CD8-positive, alpha-beta memory T cell (primary cell): ENCODE results near the gene QPCT. TPM values are rescaled to one million over a fixed set of nuclear protein-coding genes. Genes with fewer than 3 reads are reported as not detected.
A peak's percentile ranks its signal among the peaks of the same experiment; 100 is the strongest.

Experiments
- CTCF ChIA-PET: fragments of 350-600 bp; sonication (Branson Sonifier 250); formaldehyde crosslinking; loops from one replicate; lab custom pipeline; 2021; ENCODE audit warnings: antibody characterized with exemption; lab: Charles Lee
- POLR2A ChIA-PET: fragments of 350-600 bp; sonication (Branson Sonifier 250); formaldehyde crosslinking; loops from one replicate; lab custom pipeline; 2021; ENCODE audit warnings: antibody characterized with exemption; lab: Charles Lee
- DNase-seq, 5 donors: peaks; one replicate each; pipeline versions ENCODE4 v3.0.0 to v3.0.0-alpha.2; 2020 to 2022; ENCODE audit warnings: mixed read lengths in 1 of 5
- H3K27ac ChIP-seq: one replicate; pipeline ENCODE4 v1.7.0; 2013; ENCODE audit warnings: low read depth, mild to moderate bottlenecking, low read length, moderate library complexity
- H3K27me3 ChIP-seq: 2 replicates; pipeline ENCODE4 v1.7.0; 2013; ENCODE audit warnings: low read length, mild to moderate bottlenecking; ENCODE audit not compliant: insufficient read depth, poor library complexity, severe bottlenecking
- H3K36me3 ChIP-seq: 2 replicates; pipeline ENCODE4 v1.7.0; 2013; ENCODE audit warnings: mild to moderate bottlenecking, low read length, moderate library complexity; ENCODE audit not compliant: insufficient read depth
- H3K4me1 ChIP-seq: 2 replicates; pipeline ENCODE4 v1.7.0; 2013; ENCODE audit warnings: mild to moderate bottlenecking, low read length, moderate library complexity; ENCODE audit not compliant: insufficient read depth
- H3K4me3 ChIP-seq: 2 replicates; pipeline ENCODE4 v1.7.0; 2013; ENCODE audit warnings: mild to moderate bottlenecking, low read length
- H3K9me3 ChIP-seq: 2 replicates; pipeline ENCODE4 v1.7.0; 2013; ENCODE audit warnings: mild to moderate bottlenecking, low read length
- H3K27ac Mint-ChIP-seq, 8 donors: one replicate each; pipeline ENCODE4 v1.8.0; 2020 to 2021; ENCODE audit warnings: mixed read lengths in 8 of 8, mild to moderate bottlenecking in 6 of 8, inconsistent platforms in 3 of 8, moderate library complexity in 3 of 8
- H3K27me3 Mint-ChIP-seq, 2 donors: one replicate each; pipeline ENCODE4 v1.8.0; 2020 to 2021; ENCODE audit warnings: mixed read lengths in 2 of 2, mild to moderate bottlenecking in 1 of 2, moderate library complexity in 1 of 2
- H3K36me3 Mint-ChIP-seq, 3 donors: one replicate each; pipeline ENCODE4 v1.8.0; 2020 to 2021; ENCODE audit warnings: mixed read lengths in 3 of 3, inconsistent platforms in 1 of 3, mild to moderate bottlenecking in 1 of 3
- H3K4me1 Mint-ChIP-seq, 3 donors: one replicate each; pipeline ENCODE4 v1.8.0; 2020 to 2021; ENCODE audit warnings: mixed read lengths in 3 of 3, inconsistent platforms in 1 of 3, mild to moderate bottlenecking in 1 of 3
- H3K4me3 Mint-ChIP-seq, 7 donors: one replicate each; pipeline ENCODE4 v1.8.0; 2020 to 2021; ENCODE audit warnings: mixed read lengths in 7 of 7, mild to moderate bottlenecking in 6 of 7, moderate library complexity in 4 of 7, inconsistent platforms in 2 of 7
- H3K9me3 Mint-ChIP-seq, 5 donors: one replicate each; pipeline ENCODE4 v1.8.0; 2020 to 2022; ENCODE audit warnings: mixed read lengths in 5 of 5, mild to moderate bottlenecking in 3 of 5, moderate library complexity in 2 of 5, inconsistent platforms in 1 of 5
- polyA plus RNA-seq: library from polyadenylated mRNA; unstranded; fragments of 300-500 nt; fragmentation: Illumina TruSeq; gene quantifications from one replicate; pipeline ENCODE4 v1.2.3, GENCODE V29; 2021
- total RNA-seq, 2 experiments: library from RNA; stranded (reverse); gene quantifications; one replicate each; pipeline ENCODE4 v1.2.3, GENCODE V29; 2021

The QPCT gene
- total and polyA plus RNA-seq, 3 experiments from 2014 or later, result 0.26 to 4.2 (median 3.9) TPM

DNA sequence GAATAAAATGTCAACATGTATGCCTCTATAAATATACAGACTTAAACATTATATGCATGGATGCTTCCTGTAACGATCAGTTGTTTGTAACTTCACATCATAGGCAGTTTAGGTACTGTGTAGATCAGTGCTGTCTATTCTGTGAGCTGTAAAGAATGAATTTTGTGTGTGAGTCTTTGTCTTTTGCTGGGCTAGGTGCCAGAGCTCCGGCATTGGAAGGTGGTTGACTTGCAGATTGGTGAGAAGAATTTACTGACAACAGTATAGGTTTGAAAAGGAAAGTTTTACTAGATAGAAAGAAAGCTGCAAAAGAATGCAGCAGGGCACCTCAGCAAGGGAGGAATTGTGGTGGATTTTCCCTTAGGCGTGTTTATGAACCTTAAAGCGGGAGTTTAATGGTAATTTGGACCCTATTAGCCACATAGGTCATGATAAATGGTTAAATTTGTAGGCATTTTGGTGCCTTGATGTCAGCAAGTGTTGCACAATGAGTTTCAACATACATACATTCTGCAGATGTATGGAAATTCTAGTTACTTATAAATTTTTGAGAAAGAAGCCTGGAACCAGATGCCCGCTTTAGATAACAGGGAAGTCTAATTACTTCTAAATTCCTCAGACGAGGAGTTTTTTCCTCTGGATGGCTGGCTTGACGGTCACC, 6.7 kb upstream of the QPCT start:
- Mint-ChIP-seq H3K27ac (no peak overlapping the region), H3K4me3 (no peak overlapping the region), H3K27me3 (peaks cover 2 to 6% of the 10 kb centered on the region in 2 donors), H3K36me3 (no peaks in the 10 kb centered on the region), H3K9me3 (no peaks in the 10 kb centered on the region), H3K4me1 (no peaks in the 10 kb centered on the region)
- ChIA-PET POLR2A (no interaction called here), CTCF (no interaction called here)
- Histone ChIP-seq H3K4me1 (no peaks in the 10 kb centered on the region), H3K36me3 (no peaks in the 10 kb centered on the region), H3K27me3 (no peaks in the 10 kb centered on the region), H3K9me3 (no peaks in the 10 kb centered on the region), H3K4me3 (no peak overlapping the region), H3K27ac (no peak overlapping the region)
- DNase-seq, result no peak

DNA sequence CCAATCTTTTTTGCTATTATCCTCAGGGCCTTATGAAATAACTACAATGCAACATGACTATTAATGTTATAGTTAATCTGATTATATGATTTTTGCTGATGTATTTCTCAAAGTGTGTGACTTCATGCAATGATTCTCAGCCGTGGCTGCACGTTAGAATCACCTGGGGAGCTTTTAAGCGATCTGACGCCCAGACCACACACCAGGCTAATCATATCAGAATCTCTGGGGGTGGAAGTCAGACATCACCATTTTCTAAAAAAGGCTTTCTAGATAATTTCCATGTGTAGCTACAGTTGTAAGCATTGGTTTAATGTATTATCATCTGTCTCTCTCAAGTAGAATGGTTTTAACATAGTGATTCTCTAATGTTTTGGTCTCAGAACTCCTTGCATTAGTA, 5.5 kb upstream of the QPCT start:
- Histone ChIP-seq H3K27ac (no peak overlapping the region), H3K4me3 (no peak overlapping the region), H3K27me3 (no peaks in the 10 kb centered on the region), H3K9me3 (no peaks in the 10 kb centered on the region), H3K4me1 (no peaks in the 10 kb centered on the region), H3K36me3 (no peaks in the 10 kb centered on the region)
- Mint-ChIP-seq H3K4me1 (peaks cover 1 to 6% (median 4%) of the 10 kb centered on the region in 3 donors), H3K4me3 (no peak overlapping the region), H3K9me3 (no peaks in the 10 kb centered on the region), H3K27me3 (peaks cover under 1 to 2% of the 10 kb centered on the region in 2 donors), H3K27ac (no peak overlapping the region), H3K36me3 (no peaks in the 10 kb centered on the region)
- no peak for DNase-seq
- ChIA-PET CTCF (no interaction called here), POLR2A (no interaction called here)

- H3K27me3 Mint-ChIP-seq, result no peaks in the 10 kb centered on the region
- no peaks in the 10 kb centered on the region for H3K36me3 ChIP-seq
- no peak overlapping the region for H3K27ac ChIP-seq
- peaks cover 7% of the 10 kb centered on the region for H3K4me1 ChIP-seq
- H3K27ac Mint-ChIP-seq, result peak overlapping the region in 1 of 8 donors; percentile 81
- ChIA-PET CTCF (interaction anchor here (0.8 kb wide), 1 partner anchor 11 kb away, joined by 3 read pairs; no protein-coding TSS in a partner anchor), POLR2A (no interaction called here)
- no peaks in the 10 kb centered on the region for H3K9me3 ChIP-seq
- peaks cover 7 to 19% (median 9%) of the 10 kb centered on the region in 3 donors for H3K4me1 Mint-ChIP-seq
- H3K4me3 ChIP-seq, result no peak overlapping the region
- H3K9me3 Mint-ChIP-seq, result no peaks in the 10 kb centered on the region
- no peaks in the 10 kb centered on the region for H3K27me3 ChIP-seq
- DNase-seq, result no peak
- no peak overlapping the region for H3K4me3 Mint-ChIP-seq
- H3K36me3 Mint-ChIP-seq, result no peaks in the 10 kb centered on the region
Observed at GRCh38 chr2:37340637-37341036, 3.8 kb upstream of the QPCT start.

DNA sequence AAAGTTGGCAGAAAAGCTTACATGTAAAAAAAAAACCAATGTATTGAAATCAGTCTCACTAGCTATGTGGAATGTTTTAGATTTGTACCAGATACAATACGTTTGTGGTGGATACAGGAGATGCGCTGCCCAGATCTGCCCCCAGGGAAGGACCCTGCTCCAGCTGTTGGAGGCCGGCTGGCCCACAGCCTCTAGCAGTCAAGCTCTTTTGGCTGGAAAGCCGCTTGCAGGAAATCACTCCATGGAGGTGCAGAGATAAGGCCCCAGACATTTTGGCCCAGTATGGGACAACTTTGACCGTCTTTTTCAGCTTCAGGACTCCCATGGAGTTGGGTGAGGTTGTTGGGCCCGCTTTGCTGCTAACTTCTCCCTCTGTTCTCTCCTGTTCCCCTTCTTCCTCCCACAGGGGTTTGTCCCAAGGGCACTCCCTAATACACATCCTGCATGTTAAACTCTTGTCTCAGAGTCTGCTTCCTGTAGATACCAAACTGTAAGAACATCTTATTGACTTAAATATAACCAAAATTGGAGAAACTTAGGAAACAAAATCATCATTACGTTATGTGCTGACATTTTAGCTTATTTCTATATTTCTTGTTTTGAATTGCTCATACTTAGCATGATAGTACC, 1.7 kb upstream of the QPCT start:
- peak overlapping the region in 1 of 7 donors; percentile 43 for H3K4me3 Mint-ChIP-seq
- H3K4me1 ChIP-seq, result peaks cover 10% of the 10 kb centered on the region
- peaks cover 7 to 25% (median 9%) of the 10 kb centered on the region in 3 donors for H3K4me1 Mint-ChIP-seq
- no peaks in the 10 kb centered on the region for H3K9me3 ChIP-seq
- H3K9me3 Mint-ChIP-seq, result no peaks in the 10 kb centered on the region
- H3K36me3 ChIP-seq, result no peaks in the 10 kb centered on the region
- peaks cover 4 to 5% of the 10 kb centered on the region in 2 donors for H3K27me3 Mint-ChIP-seq
- H3K36me3 Mint-ChIP-seq, result no peaks in the 10 kb centered on the region
- H3K27me3 ChIP-seq, result peaks cover 4% of the 10 kb centered on the region
- no peak overlapping the region for H3K4me3 ChIP-seq
- H3K27ac Mint-ChIP-seq, result peak overlapping the region in 2 of 8 donors; percentile 79 to 94
- no peak overlapping the region for H3K27ac ChIP-seq
- DNase-seq, result no peak
- ChIA-PET POLR2A (no interaction called here), CTCF (interaction anchor here (0.7 to 1.6 kb wide), 2 partner anchors 17 to 33 kb away, joined by 3 to 4 read pairs; no protein-coding TSS in a partner anchor)

GRCh38 chr2:37343537-37344434, 644 bp upstream of the QPCT start:
- Mint-ChIP-seq H3K27me3 (peaks cover 4 to 5% of the 10 kb centered on the region in 2 donors), H3K4me3 (peak overlapping the region; percentile 79 to 91 (median 84))
- POLR2A ChIA-PET, result no interaction called here

GRCh38 chr2:37348155-37348554, 3.7 kb downstream of the QPCT start:
- peaks cover 4% of the 10 kb centered on the region for H3K27me3 ChIP-seq
- Mint-ChIP-seq H3K4me1 (peaks cover 7 to 25% (median 9%) of the 10 kb centered on the region in 3 donors), H3K4me3 (no peak overlapping the region), H3K27ac (peak overlapping the region in 1 of 8 donors; percentile 29), H3K36me3 (no peaks in the 10 kb centered on the region), H3K27me3 (peaks cover 8 to 19% of the 10 kb centered on the region in 2 donors), H3K9me3 (no peaks in the 10 kb centered on the region)
- CTCF ChIA-PET, result interaction anchor here (1.5 kb wide), 1 partner anchor 19 kb away, joined by 3 read pairs; no protein-coding TSS in a partner anchor
- no peak overlapping the region for H3K4me3 ChIP-seq
- no peaks in the 10 kb centered on the region for H3K9me3 ChIP-seq
- H3K27ac ChIP-seq, result no peak overlapping the region
- no peak for DNase-seq
- no peaks in the 10 kb centered on the region for H3K36me3 ChIP-seq
- POLR2A ChIA-PET, result no interaction called here
- H3K4me1 ChIP-seq, result peaks cover 10% of the 10 kb centered on the region

More at GRCh38 chr2:37343537-37344434, 644 bp upstream of the QPCT start:
- CTCF ChIA-PET, result interaction anchor here (0.7 to 1.6 kb wide), 3 partner anchors 18 to 32 kb away, joined by 3 to 4 read pairs (median 3); no protein-coding TSS in a partner anchor
- no peaks in the 10 kb centered on the region for H3K9me3 ChIP-seq
- H3K27me3 ChIP-seq, result peaks cover 4% of the 10 kb centered on the region
- Mint-ChIP-seq H3K36me3 (no peaks in the 10 kb centered on the region), H3K9me3 (no peaks in the 10 kb centered on the region), H3K4me1 (peaks cover 7 to 25% (median 9%) of the 10 kb centered on the region in 3 donors), H3K27ac (peak overlapping the region in 7 of 8 donors; percentile 61 to 96 (median 79))
- peaks cover 10% of the 10 kb centered on the region for H3K4me1 ChIP-seq
- no peak overlapping the region for H3K27ac ChIP-seq
- no peak overlapping the region for H3K4me3 ChIP-seq
- no peak for DNase-seq
- H3K36me3 ChIP-seq, result no peaks in the 10 kb centered on the region

DNA sequence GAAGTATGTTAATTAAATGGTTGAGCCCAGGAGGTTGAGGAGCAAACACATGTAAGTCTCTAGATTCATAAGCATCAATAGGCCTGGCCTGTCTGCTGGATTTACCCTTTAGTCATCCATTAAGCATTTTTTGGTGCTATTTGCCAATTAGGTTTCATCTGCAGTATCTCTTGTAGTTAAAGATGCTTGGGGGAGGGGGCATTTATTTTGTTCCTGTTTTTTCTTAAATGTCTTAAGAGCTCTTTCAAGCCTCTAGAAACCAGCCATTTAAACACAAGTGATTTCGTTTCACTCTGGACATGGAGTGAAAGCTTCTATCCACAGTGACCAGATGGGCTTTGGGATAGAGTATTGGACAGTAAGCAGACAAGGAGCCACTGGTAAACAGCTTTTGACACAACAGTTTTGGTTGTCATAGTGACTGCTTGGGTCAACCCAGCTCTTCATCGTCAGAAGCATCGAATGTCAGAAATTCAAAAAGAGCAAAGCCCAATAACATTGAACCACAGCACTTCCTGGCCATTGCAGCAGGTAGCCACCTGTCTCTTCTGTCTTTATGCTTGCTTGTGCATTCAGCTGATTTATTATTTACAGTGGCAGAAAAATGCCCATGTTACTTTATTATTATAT, 4.9 kb downstream of the QPCT start:
- Histone ChIP-seq H3K36me3 (no peaks in the 10 kb centered on the region), H3K4me3 (no peak overlapping the region), H3K4me1 (peaks cover 10% of the 10 kb centered on the region), H3K27me3 (peaks cover 4% of the 10 kb centered on the region), H3K27ac (no peak overlapping the region), H3K9me3 (no peaks in the 10 kb centered on the region)
- Mint-ChIP-seq H3K27ac (no peak overlapping the region), H3K27me3 (peaks cover 10 to 28% of the 10 kb centered on the region in 2 donors), H3K9me3 (no peaks in the 10 kb centered on the region), H3K36me3 (no peaks in the 10 kb centered on the region), H3K4me1 (peaks cover 2 to 16% (median 4%) of the 10 kb centered on the region in 3 donors), H3K4me3 (no peak overlapping the region)
- no peak for DNase-seq
- ChIA-PET CTCF (interaction anchor here (1.2 to 1.5 kb wide), 2 partner anchors 18 to 117 kb away, joined by 3 read pairs; partner anchors contain the start of gene NDUFAF7), POLR2A (no interaction called here)
